ENCODE results near the gene POLA2. TPM values are rescaled to one million over a fixed set of nuclear protein-coding genes. Genes with fewer than 3 reads are reported as not detected.

POLA2 gene
- total RNA-seq, 1 experiment from 2014 or later: 35.6 TPM

DNA sequence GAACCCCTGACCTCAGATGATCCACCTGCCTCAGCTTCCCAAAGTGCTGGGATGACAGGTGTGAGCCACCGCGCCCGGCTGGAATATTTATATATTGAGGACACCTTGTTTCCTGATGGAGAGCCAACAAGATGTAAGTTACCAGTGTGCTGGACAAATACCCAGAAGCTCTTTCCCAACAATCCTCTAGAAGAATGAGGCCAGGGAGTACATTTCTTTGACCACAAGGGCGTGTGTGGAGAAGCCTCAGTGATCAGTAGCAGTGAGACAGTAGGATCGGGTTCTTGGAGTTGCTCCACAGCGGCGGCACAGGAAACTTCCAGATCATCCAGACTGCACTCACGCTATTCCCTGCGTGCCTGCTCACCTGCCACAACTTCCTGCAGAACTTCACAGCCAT is 10.3 kb upstream of the POLA2 start:
- Mint-ChIP-seq H3K36me3 (no peaks in the 10 kb centered on the region), H3K27me3 (ENCODE audit: low read depth) (no peaks in the 10 kb centered on the region), H3K4me1 (no peaks in the 10 kb centered on the region), H3K9me3 (no peaks in the 10 kb centered on the region), H3K27ac (no peak overlapping the region), H3K4me3 (no peak overlapping the region)
- POLR2A ChIA-PET: no interaction called here
- TF ChIP-seq OVOL2 (CRISPR knock-in tag; IDR thresholded peaks at IDR 0.05; ENCODE audit: borderline replicate concordance) (no peak), NR2C2 (CRISPR knock-in tag; IDR thresholded peaks at IDR 0.05) (no peak), ZNF416 (CRISPR knock-in tag; IDR thresholded peaks at IDR 0.05) (no peak), ZNF121 (CRISPR knock-in tag; IDR thresholded peaks at IDR 0.05) (no peak), RORB (CRISPR knock-in tag; IDR thresholded peaks at IDR 0.05) (no peak), IRF2 (CRISPR knock-in tag; IDR thresholded peaks at IDR 0.05; ENCODE audit: borderline replicate concordance, low read depth) (no peak), ZNF396 (CRISPR knock-in tag; IDR thresholded peaks at IDR 0.05; ENCODE audit: borderline replicate concordance) (no peak), HMGA2 (CRISPR knock-in tag; IDR thresholded peaks at IDR 0.05) (no peak), NFATC4 (CRISPR knock-in tag; IDR thresholded peaks at IDR 0.05) (no peak), TP53 (CRISPR knock-in tag; IDR thresholded peaks at IDR 0.05) (no peak), SMAD3 (CRISPR knock-in tag; IDR thresholded peaks at IDR 0.05; ENCODE audit: borderline replicate concordance) (no peak), FOXP1 (CRISPR knock-in tag; IDR thresholded peaks at IDR 0.05; ENCODE audit: borderline replicate concordance) (no peak), FOXJ3 (CRISPR knock-in tag; IDR thresholded peaks at IDR 0.05; ENCODE audit: borderline replicate concordance) (no peak)
- TF ChIP-seq, protein P1, sequence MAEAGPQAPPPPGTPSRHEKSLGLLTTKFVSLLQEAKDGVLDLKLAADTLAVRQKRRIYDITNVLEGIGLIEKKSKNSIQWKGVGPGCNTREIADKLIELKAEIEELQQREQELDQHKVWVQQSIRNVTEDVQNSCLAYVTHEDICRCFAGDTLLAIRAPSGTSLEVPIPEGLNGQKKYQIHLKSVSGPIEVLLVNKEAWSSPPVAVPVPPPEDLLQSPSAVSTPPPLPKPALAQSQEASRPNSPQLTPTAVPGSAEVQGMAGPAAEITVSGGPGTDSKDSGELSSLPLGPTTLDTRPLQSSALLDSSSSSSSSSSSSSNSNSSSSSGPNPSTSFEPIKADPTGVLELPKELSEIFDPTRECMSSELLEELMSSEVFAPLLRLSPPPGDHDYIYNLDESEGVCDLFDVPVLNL (CRISPR knock-in tag; IDR thresholded peaks at IDR 0.05; ENCODE audit: borderline replicate concordance, low read depth): no peak
- TF ChIP-seq, protein P2, sequence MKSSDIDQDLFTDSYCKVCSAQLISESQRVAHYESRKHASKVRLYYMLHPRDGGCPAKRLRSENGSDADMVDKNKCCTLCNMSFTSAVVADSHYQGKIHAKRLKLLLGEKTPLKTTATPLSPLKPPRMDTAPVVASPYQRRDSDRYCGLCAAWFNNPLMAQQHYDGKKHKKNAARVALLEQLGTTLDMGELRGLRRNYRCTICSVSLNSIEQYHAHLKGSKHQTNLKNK (CRISPR knock-in tag; IDR thresholded peaks at IDR 0.05): no peak
- TF ChIP-seq, protein P3, sequence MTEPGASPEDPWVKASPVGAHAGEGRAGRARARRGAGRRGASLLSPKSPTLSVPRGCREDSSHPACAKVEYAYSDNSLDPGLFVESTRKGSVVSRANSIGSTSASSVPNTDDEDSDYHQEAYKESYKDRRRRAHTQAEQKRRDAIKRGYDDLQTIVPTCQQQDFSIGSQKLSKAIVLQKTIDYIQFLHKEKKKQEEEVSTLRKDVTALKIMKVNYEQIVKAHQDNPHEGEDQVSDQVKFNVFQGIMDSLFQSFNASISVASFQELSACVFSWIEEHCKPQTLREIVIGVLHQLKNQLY (CRISPR knock-in tag; IDR thresholded peaks at IDR 0.05): no peak
- TF ChIP-seq, protein P4, sequence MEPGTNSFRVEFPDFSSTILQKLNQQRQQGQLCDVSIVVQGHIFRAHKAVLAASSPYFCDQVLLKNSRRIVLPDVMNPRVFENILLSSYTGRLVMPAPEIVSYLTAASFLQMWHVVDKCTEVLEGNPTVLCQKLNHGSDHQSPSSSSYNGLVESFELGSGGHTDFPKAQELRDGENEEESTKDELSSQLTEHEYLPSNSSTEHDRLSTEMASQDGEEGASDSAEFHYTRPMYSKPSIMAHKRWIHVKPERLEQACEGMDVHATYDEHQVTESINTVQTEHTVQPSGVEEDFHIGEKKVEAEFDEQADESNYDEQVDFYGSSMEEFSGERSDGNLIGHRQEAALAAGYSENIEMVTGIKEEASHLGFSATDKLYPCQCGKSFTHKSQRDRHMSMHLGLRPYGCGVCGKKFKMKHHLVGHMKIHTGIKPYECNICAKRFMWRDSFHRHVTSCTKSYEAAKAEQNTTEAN (CRISPR knock-in tag; IDR thresholded peaks at IDR 0.05): no peak
- TF ChIP-seq, protein P5, sequence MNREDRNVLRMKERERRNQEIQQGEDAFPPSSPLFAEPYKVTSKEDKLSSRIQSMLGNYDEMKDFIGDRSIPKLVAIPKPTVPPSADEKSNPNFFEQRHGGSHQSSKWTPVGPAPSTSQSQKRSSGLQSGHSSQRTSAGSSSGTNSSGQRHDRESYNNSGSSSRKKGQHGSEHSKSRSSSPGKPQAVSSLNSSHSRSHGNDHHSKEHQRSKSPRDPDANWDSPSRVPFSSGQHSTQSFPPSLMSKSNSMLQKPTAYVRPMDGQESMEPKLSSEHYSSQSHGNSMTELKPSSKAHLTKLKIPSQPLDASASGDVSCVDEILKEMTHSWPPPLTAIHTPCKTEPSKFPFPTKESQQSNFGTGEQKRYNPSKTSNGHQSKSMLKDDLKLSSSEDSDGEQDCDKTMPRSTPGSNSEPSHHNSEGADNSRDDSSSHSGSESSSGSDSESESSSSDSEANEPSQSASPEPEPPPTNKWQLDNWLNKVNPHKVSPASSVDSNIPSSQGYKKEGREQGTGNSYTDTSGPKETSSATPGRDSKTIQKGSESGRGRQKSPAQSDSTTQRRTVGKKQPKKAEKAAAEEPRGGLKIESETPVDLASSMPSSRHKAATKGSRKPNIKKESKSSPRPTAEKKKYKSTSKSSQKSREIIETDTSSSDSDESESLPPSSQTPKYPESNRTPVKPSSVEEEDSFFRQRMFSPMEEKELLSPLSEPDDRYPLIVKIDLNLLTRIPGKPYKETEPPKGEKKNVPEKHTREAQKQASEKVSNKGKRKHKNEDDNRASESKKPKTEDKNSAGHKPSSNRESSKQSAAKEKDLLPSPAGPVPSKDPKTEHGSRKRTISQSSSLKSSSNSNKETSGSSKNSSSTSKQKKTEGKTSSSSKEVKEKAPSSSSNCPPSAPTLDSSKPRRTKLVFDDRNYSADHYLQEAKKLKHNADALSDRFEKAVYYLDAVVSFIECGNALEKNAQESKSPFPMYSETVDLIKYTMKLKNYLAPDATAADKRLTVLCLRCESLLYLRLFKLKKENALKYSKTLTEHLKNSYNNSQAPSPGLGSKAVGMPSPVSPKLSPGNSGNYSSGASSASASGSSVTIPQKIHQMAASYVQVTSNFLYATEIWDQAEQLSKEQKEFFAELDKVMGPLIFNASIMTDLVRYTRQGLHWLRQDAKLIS (CRISPR knock-in tag; IDR thresholded peaks at IDR 0.05; ENCODE audit: borderline replicate concordance): no peak
- TF ChIP-seq, protein P6, sequence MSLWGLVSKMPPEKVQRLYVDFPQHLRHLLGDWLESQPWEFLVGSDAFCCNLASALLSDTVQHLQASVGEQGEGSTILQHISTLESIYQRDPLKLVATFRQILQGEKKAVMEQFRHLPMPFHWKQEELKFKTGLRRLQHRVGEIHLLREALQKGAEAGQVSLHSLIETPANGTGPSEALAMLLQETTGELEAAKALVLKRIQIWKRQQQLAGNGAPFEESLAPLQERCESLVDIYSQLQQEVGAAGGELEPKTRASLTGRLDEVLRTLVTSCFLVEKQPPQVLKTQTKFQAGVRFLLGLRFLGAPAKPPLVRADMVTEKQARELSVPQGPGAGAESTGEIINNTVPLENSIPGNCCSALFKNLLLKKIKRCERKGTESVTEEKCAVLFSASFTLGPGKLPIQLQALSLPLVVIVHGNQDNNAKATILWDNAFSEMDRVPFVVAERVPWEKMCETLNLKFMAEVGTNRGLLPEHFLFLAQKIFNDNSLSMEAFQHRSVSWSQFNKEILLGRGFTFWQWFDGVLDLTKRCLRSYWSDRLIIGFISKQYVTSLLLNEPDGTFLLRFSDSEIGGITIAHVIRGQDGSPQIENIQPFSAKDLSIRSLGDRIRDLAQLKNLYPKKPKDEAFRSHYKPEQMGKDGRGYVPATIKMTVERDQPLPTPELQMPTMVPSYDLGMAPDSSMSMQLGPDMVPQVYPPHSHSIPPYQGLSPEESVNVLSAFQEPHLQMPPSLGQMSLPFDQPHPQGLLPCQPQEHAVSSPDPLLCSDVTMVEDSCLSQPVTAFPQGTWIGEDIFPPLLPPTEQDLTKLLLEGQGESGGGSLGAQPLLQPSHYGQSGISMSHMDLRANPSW (CRISPR knock-in tag; conservative IDR thresholded peaks at IDR 0.05; ENCODE audit: low read depth): no peak
- ATAC-seq (no peak), DNase-seq (ENCODE audit: low spot score) (no peak)
- CTCF ChIA-PET: interaction anchor here (0.9 to 10.8 kb wide), 12 partner anchors 8 to 134 kb away, joined by 3 to 138 read pairs (median 6); partner anchors contain the start of genes CAPN1 and ZNHIT2
